ENCODE measurements around the gene HSPA8. TPM values are rescaled to one million over a fixed set of nuclear protein-coding genes. Genes with fewer than 3 reads are reported as not detected.

HSPA8 gene
- total RNA-seq, 2 donors from 2014 or later = 2,110 to 2,554 TPM

DNA sequence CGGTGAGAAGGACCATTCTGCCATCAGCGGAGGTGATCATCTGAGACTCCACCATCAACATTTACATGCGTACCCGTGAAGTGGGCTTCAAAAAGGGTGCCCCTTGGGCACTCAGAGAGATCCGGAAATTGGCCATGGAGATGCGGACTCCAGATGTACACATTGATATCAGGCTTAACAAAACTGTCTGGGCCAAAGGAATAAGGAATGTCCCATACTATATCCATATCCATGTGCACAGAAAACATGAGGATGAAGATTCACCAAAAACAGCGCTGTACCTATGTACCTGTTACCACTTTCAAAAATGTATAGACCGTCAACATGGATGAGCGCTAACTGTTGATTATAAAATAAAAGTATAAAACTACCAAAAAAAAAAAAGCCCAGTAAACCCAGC lies 10.8 kb downstream of the HSPA8 start:
- peaks cover 8% of the 10 kb centered on the region for H3K36me3 Mint-ChIP-seq
- H3K4me3 Mint-ChIP-seq = no peak overlapping the region
- H3K27me3 Mint-ChIP-seq = no peaks in the 10 kb centered on the region
- H3K27ac Mint-ChIP-seq = no peak overlapping the region
- H3K4me1 Mint-ChIP-seq (ENCODE audit: low read depth in 2 of 2) = peaks cover 5 to 20% of the 10 kb centered on the region in 2 donors
- no peak for ATAC-seq
- no peak for DNase-seq (ENCODE audit: low spot score)
- H3K9me3 Mint-ChIP-seq = no peaks in the 10 kb centered on the region

DNA sequence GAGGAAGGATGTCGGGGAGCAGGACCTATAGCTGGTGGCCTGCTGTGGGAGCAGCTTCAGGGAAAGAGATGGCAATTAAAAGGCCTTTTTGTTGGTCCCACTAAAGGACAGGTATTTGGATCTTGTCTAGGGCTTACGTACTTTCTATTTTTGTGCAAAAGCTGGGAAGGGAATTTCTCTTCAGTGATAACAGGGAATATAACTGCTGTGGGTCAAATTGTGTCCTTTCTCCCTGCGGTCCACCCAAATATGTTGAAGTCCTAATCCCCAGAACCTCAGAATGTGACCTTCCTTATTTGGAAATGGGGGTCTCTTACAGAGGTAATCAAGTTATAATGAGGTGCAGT lies 14.0 kb downstream of the HSPA8 start:
- Mint-ChIP-seq H3K36me3 (no peaks in the 10 kb centered on the region), H3K4me3 (no peak overlapping the region), H3K27me3 (no peaks in the 10 kb centered on the region), H3K9me3 (no peaks in the 10 kb centered on the region), H3K27ac (no peak overlapping the region), H3K4me1 (ENCODE audit: low read depth in 2 of 2) (no peaks in the 10 kb centered on the region)
- ATAC-seq = no peak
- DNase-seq (ENCODE audit: low spot score) = no peak

DNA sequence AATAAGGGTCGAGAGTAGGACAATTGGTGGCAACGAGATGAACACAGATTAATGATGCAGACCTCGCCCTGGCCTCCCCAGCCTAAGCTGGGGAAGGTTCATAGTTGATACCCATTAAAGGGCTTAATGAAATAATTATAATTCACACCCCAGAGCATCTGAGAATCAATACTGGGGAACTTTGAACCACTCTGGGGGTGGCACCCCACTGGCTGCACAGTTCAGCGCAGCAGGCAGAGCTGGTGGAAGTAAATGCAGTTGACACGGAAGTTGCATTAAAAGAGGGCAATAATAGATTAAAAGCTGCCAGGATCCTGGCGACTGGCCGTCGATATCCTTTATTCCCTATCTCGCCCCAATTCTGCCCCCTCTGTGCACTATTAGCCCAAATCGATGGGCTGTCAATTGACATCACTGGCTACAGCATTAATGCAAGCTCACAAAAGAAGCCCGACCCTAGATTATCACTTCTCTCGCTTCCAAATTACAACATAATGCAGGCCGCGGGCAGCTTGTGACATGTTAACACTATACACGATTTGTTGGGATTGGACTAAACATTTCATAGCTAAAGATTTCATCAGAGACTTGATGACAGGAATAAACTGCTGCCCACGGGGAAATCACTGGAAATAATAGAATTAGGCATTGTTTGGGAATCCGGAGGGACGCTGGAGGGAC lies 14.5 kb downstream of the HSPA8 start:
- H3K36me3 Mint-ChIP-seq = no peaks in the 10 kb centered on the region
- ATAC-seq = peak in 1 of 2 donors; percentile 1
- H3K27me3 Mint-ChIP-seq = no peaks in the 10 kb centered on the region
- no peak overlapping the region for H3K27ac Mint-ChIP-seq
- no peak overlapping the region for H3K4me3 Mint-ChIP-seq
- DNase-seq (ENCODE audit: low spot score) = no peak
- H3K4me1 Mint-ChIP-seq (ENCODE audit: low read depth in 2 of 2) = no peaks in the 10 kb centered on the region
- no peaks in the 10 kb centered on the region for H3K9me3 Mint-ChIP-seq

DNA sequence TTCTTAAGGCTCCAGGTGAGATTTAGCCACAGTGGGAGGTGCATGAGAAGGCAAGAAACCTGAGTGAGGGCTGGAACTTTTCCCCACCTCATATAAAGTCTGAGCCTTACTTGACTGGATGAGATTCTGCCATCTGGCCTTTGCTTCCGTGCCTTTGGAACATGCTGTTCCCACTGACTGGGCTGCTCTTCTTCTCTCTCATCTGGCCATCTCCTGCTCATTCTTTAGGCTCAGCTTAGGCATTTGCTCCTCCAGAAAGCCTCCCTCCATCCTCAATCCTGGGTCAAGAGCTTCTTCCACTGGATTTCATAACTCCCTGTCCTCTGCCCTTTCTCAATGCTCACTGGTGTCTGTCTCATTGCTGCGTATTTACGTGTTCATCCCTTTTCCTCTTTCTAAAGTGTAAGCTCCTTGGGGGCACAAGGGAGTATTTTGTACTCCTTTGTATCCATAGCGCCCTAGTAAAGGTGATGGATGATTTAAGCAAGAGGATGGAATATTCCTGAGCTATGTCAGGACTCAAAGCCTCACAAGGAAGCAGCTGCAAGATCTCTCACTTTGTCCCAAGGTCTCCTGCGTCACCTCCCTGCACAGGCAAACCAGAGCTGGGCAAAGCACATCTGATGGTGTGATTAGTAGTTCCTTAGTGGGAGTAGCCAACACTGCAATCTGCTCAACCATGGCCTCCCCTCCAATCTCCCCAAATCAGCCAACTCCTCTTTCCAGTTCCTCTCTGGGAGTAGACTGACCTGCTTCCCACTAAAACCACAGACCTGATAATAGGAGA lies 15.3 kb downstream of the HSPA8 start:
- H3K36me3 Mint-ChIP-seq = no peaks in the 10 kb centered on the region
- H3K9me3 Mint-ChIP-seq = no peaks in the 10 kb centered on the region
- no peak overlapping the region for H3K27ac Mint-ChIP-seq
- H3K4me3 Mint-ChIP-seq = no peak overlapping the region
- H3K27me3 Mint-ChIP-seq = no peaks in the 10 kb centered on the region
- no peaks in the 10 kb centered on the region for H3K4me1 Mint-ChIP-seq (ENCODE audit: low read depth in 2 of 2)
- DNase-seq (ENCODE audit: low spot score) = no peak
- peak in 1 of 2 donors; percentile 29 for ATAC-seq

DNA sequence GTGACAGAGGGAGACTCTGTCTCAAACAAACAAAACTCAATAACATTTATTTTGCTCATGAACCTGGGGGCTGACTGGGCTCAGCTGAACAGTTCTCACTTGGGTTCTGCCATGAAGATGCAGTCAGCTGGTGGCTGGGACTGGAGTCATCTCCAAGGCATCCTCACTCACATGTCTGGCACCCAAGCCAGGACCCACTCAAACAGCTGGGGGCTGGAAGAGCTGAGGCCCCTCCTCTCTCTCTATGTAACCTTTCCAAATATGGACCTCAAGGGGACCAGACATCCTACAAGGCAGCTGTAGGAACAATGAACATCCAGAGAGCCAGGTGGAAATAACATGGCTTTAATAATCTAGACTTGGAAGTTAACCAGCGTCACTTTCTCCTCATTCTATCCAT lies 16.8 kb downstream of the HSPA8 start:
- Mint-ChIP-seq H3K27ac (no peak overlapping the region), H3K27me3 (no peaks in the 10 kb centered on the region), H3K4me3 (no peak overlapping the region), H3K4me1 (ENCODE audit: low read depth in 2 of 2) (no peaks in the 10 kb centered on the region), H3K36me3 (no peaks in the 10 kb centered on the region), H3K9me3 (no peaks in the 10 kb centered on the region)
- ATAC-seq (no peak), DNase-seq (ENCODE audit: low spot score) (no peak)

DNA sequence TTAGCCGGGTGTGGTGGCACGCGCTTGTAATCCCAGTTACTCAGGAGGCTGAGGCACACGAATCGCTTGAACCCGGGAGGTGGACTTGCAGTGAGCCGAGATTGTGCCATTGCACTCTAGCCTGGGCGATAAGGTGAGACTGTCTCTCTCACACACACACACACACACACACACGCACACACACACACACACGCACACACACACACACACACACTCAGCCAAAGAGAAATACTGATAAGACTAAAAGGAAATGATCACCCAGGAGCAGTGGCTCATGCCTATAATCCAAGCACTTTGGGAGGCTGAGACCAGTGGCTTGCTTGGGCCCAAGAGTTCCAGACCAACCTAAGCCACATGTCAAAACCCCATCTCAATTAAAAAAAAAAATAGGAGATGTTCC lies 20.8 kb downstream of the HSPA8 start:
- Mint-ChIP-seq H3K27me3 (no peaks in the 10 kb centered on the region), H3K36me3 (no peaks in the 10 kb centered on the region)

DNA sequence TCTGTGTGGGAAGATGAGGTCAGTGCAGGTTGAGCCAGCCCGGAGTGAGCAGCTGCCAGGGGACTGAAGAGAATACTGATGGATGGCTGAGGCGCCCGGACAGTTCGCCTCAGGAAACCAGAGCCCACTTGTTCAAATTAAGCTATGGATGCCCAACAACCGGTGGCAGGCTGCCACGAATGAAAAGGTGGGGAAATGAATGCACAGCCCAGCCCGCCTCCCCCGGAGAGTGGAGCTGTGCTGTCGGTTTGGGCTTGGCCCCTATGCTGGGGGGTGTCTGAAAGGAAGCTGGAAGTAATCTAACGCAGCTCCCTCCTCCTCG lies 21.9 kb downstream of the HSPA8 start:
- Mint-ChIP-seq H3K27ac (no peak overlapping the region), H3K36me3 (no peaks in the 10 kb centered on the region), H3K4me1 (ENCODE audit: low read depth in 2 of 2) (peaks cover 0 to under 1% of the 10 kb centered on the region in 2 donors), H3K27me3 (no peaks in the 10 kb centered on the region), H3K4me3 (no peak overlapping the region), H3K9me3 (no peaks in the 10 kb centered on the region)
- ATAC-seq (no peak), DNase-seq (ENCODE audit: low spot score) (no peak)

More for the DNA sequence above, 20.8 kb downstream of the HSPA8 start:
- ATAC-seq = no peak
- Mint-ChIP-seq H3K9me3 (no peaks in the 10 kb centered on the region), H3K4me1 (ENCODE audit: low read depth in 2 of 2) (no peaks in the 10 kb centered on the region), H3K4me3 (no peak overlapping the region), H3K27ac (no peak overlapping the region)
- DNase-seq (ENCODE audit: low spot score) = no peak

DNA sequence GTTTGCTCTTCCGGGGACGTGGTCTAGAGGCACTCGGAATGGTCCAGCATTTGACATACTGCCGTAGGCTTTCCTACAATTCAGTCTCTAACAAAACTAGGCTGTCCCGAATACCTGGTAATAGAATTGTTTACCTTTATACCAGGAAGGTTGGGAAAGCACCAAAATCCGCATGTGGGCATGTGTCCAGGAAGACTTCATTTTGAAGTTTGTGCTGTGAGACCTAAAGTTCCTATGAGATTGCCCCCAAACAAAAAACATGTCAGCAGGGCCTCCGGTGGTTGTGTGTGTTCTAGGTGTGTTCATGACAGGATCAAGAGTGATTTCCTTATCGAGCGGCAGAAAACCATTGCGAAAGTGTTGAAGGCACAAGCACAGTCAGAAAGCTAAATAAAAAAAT lies 26.1 kb downstream of the HSPA8 start:
- H3K4me1 Mint-ChIP-seq (ENCODE audit: low read depth in 2 of 2) = peaks cover 0 to 8% of the 10 kb centered on the region in 2 donors
- ATAC-seq (no peak), DNase-seq (ENCODE audit: low spot score) (no peak)
- H3K27me3 Mint-ChIP-seq = no peaks in the 10 kb centered on the region
- no peaks in the 10 kb centered on the region for H3K36me3 Mint-ChIP-seq
- H3K27ac Mint-ChIP-seq = no peak overlapping the region
- H3K4me3 Mint-ChIP-seq = no peak overlapping the region
- no peaks in the 10 kb centered on the region for H3K9me3 Mint-ChIP-seq

DNA sequence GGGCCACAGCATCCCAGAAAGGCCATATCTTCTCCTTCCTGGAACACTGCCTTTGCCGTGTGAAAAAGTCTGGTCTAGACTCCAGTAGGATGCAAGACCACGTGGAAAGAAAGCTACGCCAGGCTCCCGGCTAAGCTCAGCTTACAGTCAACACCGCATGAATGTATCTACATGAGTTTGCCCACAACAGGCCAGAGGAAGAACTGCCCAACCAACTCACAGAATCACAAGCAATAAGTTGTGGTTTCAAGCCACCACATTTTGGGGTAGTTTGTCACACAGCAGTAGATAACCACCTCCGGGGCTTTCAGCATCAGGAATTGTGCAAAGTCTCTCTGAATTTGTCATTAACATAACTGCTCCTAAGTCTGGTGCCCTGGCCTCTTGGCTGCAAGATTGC lies 27.3 kb downstream of the HSPA8 start:
- Mint-ChIP-seq H3K36me3 (no peaks in the 10 kb centered on the region), H3K4me1 (ENCODE audit: low read depth in 2 of 2) (peaks cover 0 to 8% of the 10 kb centered on the region in 2 donors), H3K4me3 (no peak overlapping the region), H3K27me3 (no peaks in the 10 kb centered on the region), H3K27ac (no peak overlapping the region), H3K9me3 (no peaks in the 10 kb centered on the region)
- ATAC-seq (peak; percentile 80 to 85), DNase-seq (ENCODE audit: low spot score) (no peak)

DNA sequence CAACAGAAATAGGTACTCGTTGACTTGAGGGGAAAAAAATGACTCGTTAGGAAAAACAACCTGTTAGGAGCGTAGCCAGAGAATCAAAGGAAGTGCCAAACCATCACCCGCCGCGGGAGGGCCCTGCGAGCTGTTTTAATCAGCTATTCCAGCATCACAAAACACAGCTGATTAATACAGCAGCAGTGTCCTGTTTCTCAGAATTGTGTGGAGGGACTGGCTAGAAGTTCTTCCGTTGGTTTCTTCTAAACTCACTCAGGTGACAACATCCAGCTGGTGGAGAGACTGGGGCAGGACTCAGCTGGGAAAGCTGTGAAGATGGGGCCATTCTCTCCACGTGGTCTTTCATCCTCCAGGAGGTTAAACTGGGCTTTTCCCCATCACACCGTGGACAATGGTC lies 28.0 kb downstream of the HSPA8 start:
- Mint-ChIP-seq H3K36me3 (no peaks in the 10 kb centered on the region), H3K4me1 (ENCODE audit: low read depth in 2 of 2) (peaks cover 0 to 8% of the 10 kb centered on the region in 2 donors), H3K27ac (no peak overlapping the region), H3K9me3 (no peaks in the 10 kb centered on the region), H3K27me3 (no peaks in the 10 kb centered on the region), H3K4me3 (no peak overlapping the region)
- DNase-seq (ENCODE audit: low spot score) = no peak
- no peak for ATAC-seq

DNA sequence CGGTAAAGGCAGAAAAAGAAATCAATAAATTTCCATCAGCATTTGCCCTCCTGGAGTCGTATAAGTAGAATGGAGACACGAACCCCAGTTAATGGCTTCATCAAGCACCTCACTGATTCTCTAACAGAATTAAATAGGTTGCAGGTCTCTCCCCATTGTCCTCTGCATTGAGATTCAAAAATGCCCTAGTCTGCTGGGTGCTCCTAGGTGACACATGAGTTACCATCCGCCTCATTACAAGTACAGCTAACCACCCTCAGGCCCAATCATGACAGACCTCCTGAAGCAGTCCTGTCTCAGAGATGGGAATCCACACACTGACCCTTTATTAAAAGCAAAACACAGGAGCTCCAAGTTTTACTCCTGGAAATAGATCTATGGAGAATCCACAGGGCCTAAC lies 31.4 kb downstream of the HSPA8 start:
- no peak for DNase-seq (ENCODE audit: low spot score)

DNA sequence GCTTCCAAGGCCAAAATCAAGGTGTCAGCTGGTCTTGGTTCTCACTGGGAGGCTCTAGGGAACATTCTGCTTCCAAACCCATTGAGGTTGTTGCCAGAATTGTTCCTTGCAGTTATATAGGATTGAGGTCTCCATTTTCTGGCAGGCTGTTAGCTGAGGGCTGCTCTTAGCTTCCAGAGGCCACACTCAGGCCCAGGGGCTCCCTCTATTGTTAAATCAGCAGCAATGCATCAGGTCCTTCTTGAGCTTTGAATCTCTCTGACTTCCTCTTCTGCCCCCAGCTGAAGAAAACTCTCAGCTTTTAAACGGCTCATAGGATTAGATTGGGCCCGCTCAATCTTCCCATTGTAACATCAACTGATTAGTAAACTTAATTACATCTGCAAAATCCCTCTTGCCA lies 41.0 kb downstream of the HSPA8 start:
- DNase-seq (ENCODE audit: low spot score) (no peak), ATAC-seq (no peak)
- H3K4me3 Mint-ChIP-seq = no peak overlapping the region
- H3K27me3 Mint-ChIP-seq = peaks cover 15 to 18% of the 10 kb centered on the region in 2 donors
- peaks cover 5 to 6% of the 10 kb centered on the region in 2 donors for H3K4me1 Mint-ChIP-seq (ENCODE audit: low read depth in 2 of 2)
- H3K36me3 Mint-ChIP-seq = no peaks in the 10 kb centered on the region
- no peaks in the 10 kb centered on the region for H3K9me3 Mint-ChIP-seq
- no peak overlapping the region for H3K27ac Mint-ChIP-seq

More for the DNA sequence above, 31.4 kb downstream of the HSPA8 start:
- H3K36me3 Mint-ChIP-seq = no peaks in the 10 kb centered on the region
- no peak overlapping the region for H3K27ac Mint-ChIP-seq
- H3K4me1 Mint-ChIP-seq (ENCODE audit: low read depth in 2 of 2) = peaks cover 0 to 8% of the 10 kb centered on the region in 2 donors
- H3K4me3 Mint-ChIP-seq = no peak overlapping the region
- no peak for ATAC-seq
- H3K27me3 Mint-ChIP-seq = no peaks in the 10 kb centered on the region
- H3K9me3 Mint-ChIP-seq = no peaks in the 10 kb centered on the region

DNA sequence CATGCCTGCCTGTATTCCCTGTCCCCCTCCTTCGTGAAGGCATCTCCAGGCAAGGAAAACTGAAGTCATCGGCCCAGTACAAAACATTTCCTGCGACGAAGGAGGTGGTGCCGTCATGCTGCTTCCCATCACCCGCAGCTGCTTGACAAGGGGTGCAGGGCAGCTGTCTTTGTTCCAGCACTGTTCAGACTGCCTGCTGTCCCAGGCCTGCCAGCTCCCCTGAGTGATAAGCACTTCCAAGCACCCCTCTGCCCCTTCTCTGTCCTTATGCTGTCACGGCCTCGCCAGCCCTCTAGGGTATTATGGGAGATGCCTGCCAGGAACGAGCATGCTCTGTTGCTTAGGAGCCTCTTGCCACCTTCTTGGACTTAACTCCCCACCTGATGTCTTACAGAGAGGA lies 43.2 kb downstream of the HSPA8 start:
- Mint-ChIP-seq H3K4me1 (ENCODE audit: low read depth in 2 of 2) (peaks cover 5 to 6% of the 10 kb centered on the region in 2 donors), H3K4me3 (no peak overlapping the region), H3K27ac (no peak overlapping the region), H3K36me3 (no peaks in the 10 kb centered on the region), H3K9me3 (no peaks in the 10 kb centered on the region), H3K27me3 (peaks cover 20 to 27% of the 10 kb centered on the region in 2 donors)
- DNase-seq (ENCODE audit: low spot score) (no peak), ATAC-seq (no peak)

DNA sequence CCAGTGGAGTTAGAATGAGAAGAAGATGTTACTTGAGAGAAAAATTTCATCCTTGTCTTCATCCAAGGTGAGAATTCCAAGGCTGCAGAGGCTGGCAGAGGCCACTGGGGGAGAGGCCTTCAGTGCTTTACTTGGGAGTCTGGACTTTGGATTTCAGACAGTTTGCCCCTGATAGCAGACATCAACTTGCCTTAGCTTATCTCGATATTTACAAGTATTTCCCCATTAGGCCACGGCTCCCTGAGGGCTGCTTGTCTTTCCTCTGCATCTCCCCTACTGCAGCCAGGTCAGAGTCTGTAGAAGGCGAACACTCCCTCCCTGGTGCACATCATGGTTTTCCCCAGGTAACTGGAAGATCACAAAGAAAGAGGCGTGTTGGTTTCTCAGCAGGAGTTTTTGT lies 50.4 kb downstream of the HSPA8 start:
- no peaks in the 10 kb centered on the region for H3K4me1 Mint-ChIP-seq (ENCODE audit: low read depth in 2 of 2)
- H3K9me3 Mint-ChIP-seq = no peaks in the 10 kb centered on the region
- no peaks in the 10 kb centered on the region for H3K36me3 Mint-ChIP-seq
- ATAC-seq (no peak), DNase-seq (ENCODE audit: low spot score) (no peak)
- H3K27ac Mint-ChIP-seq = no peak overlapping the region
- peaks cover 12 to 14% of the 10 kb centered on the region in 2 donors for H3K27me3 Mint-ChIP-seq
- H3K4me3 Mint-ChIP-seq = no peak overlapping the region
